ENCODE results near the gene BTNL3.

The BTNL3 gene

GRCh38 chr5:181053488-181054121 lies 65.0 kb downstream of the BTNL3 start (continued):
- TF ChIP-seq ZBTB11 (tag by site-specific recombination; conservative IDR thresholded peaks at IDR 0.05; ENCODE audit: low read depth) (no peak), ZNF175 (tag by site-specific recombination; IDR thresholded peaks at IDR 0.05) (no peak), ZNF660 (tag by site-specific recombination; IDR thresholded peaks at IDR 0.05) (no peak), ZNF555 (tag by site-specific recombination; conservative IDR thresholded peaks at IDR 0.05) (no peak), ZBTB8A (tag by site-specific recombination; IDR thresholded peaks at IDR 0.05) (0 out of 2 replicates have a peak, but pooled peaks have one; percentile 31), ZFP69B (tag by site-specific recombination; IDR thresholded peaks at IDR 0.05) (peak; percentile 41; the same call in 1 of the 2 replicates), ZNF48 (tag by site-specific recombination; IDR thresholded peaks at IDR 0.05) (no peak), RBAK (tag by site-specific recombination; IDR thresholded peaks at IDR 0.05) (no peak), ZNF133 (tag by site-specific recombination; IDR thresholded peaks at IDR 0.05) (no peak), ZNF341 (tag by site-specific recombination; IDR thresholded peaks at IDR 0.05; ENCODE audit: low read depth) (no peak; the same call in 1 of the 2 replicates), ZBTB7A (tag by site-specific recombination; IDR thresholded peaks at IDR 0.05; ENCODE audit: low read depth) (no peak)

- CTCF ChIA-PET, result interaction anchor here (0.7 kb wide), 1 partner anchor 1083 kb away, joined by 4 read pairs; no protein-coding TSS in a partner anchor
- POLR2A ChIA-PET, result no interaction called here
- TF ChIP-seq MZF1 (tag by site-specific recombination; IDR thresholded peaks at IDR 0.05; ENCODE audit: borderline replicate concordance) (no peak), SP3 (tag by site-specific recombination; IDR thresholded peaks at IDR 0.05) (no peak), ZNF266 (tag by site-specific recombination; IDR thresholded peaks at IDR 0.05; ENCODE audit: low read depth) (no peak), ZNF776 (tag by site-specific recombination; IDR thresholded peaks at IDR 0.05; ENCODE audit: borderline replicate concordance) (no peak), ZNF473 (tag by site-specific recombination; IDR thresholded peaks at IDR 0.05) (no peak), REPIN1 (tag by site-specific recombination; IDR thresholded peaks at IDR 0.05; ENCODE audit: low read depth) (no peak), PBX3 (CRISPR knock-in tag; IDR thresholded peaks at IDR 0.05) (no peak), ZNF600 (tag by site-specific recombination; IDR thresholded peaks at IDR 0.05) (no peak), ZNF513 (tag by site-specific recombination; IDR thresholded peaks at IDR 0.05) (no peak), ZNF623 (tag by site-specific recombination; IDR thresholded peaks at IDR 0.05) (no peak), ZNF654 (tag by site-specific recombination; IDR thresholded peaks at IDR 0.05; ENCODE audit: low read depth) (no peak), ZNF658 (tag by site-specific recombination; IDR thresholded peaks at IDR 0.05) (no peak), OVOL3 (tag by site-specific recombination; IDR thresholded peaks at IDR 0.05) (no peak), ZBTB20 (tag by site-specific recombination; IDR thresholded peaks at IDR 0.05) (no peak), ZNF768 (tag by site-specific recombination; IDR thresholded peaks at IDR 0.05) (no peak), ATF2 (tag by site-specific recombination; IDR thresholded peaks at IDR 0.05; ENCODE audit: low read depth) (no peak), ZIC2 (tag by site-specific recombination; IDR thresholded peaks at IDR 0.05) (no peak), GLIS1 (tag by site-specific recombination; IDR thresholded peaks at IDR 0.05) (no peak)
- peaks cover 0 to 4% of the 10 kb centered on the region in 2 experiments; a peak in 1 of 3 replicates for H3K36me3 ChIP-seq (ENCODE audit: control insufficient read depth in 2 of 2, insufficient read depth in 1 of 2, low read length in 2 of 2)
- H3K4me1 ChIP-seq (ENCODE audit: control insufficient read depth, insufficient read depth, low read length), result peaks cover 3% of the 10 kb centered on the region; the same call in 1 of the 2 replicates
- no peaks in the 10 kb centered on the region for H3K9me3 ChIP-seq (ENCODE audit: control insufficient read depth, insufficient read depth, low read depth, low read length)
- H3K27ac ChIP-seq (ENCODE audit: extremely low read depth, low read depth, low read length), result no peak overlapping the region
- no peak overlapping the region; the same call in 1 of the 2 replicates for H3K4me3 ChIP-seq (ENCODE audit: low read depth, low read length)
Measured at GRCh38 chr5:181054138-181054537, 65.5 kb downstream of the BTNL3 start.
